Measurements from ENCODE around the gene DOK3.

- TF ChIP-seq JUNB (IDR thresholded peaks at IDR 0.05; ENCODE audit: unreplicated experiment) (no peak), CTCF (conservative IDR thresholded peaks at IDR 0.05; ENCODE audit: low read depth in 2 of 2) (no peak), EZH2 (IDR thresholded peaks at IDR 0.05; ENCODE audit: low read depth, unreplicated experiment) (no peak), REST (IDR thresholded peaks at IDR 0.05; ENCODE audit: unreplicated experiment) (no peak), POLR2AphosphoS5 (IDR thresholded peaks at IDR 0.05; ENCODE audit: low read depth) (no peak), CREB1 (CRISPR knock-in tag; IDR thresholded peaks at IDR 0.05; ENCODE audit: low read depth) (no peak), ETS1 (IDR thresholded peaks at IDR 0.05) (no peak), EZH2phosphoT487 (IDR thresholded peaks at IDR 0.05; ENCODE audit: unreplicated experiment) (no peak), ZNF331 (CRISPR knock-in tag; IDR thresholded peaks at IDR 0.05; ENCODE audit: low read depth) (no peak), ZNF114 (CRISPR knock-in tag; IDR thresholded peaks at IDR 0.05) (no peak)
Observed at GRCh38 chr5:177476531-177477233, 32.9 kb downstream of the DOK3 start.
